CD14-positive monocyte (primary cell): Measurements from ENCODE around the gene COMT. TPM values are rescaled to one million over a fixed set of nuclear protein-coding genes. Genes with fewer than 3 reads are reported as not detected.

ENCODE experiments used
- DNase-seq, 3 donors: peaks; one replicate each; pipeline ENCODE4 v3.0.0-alpha.2; 2011 to 2022
- H2AFZ ChIP-seq: 2 replicates; pipeline ENCODE4 v1.6.0; 2012; ENCODE audit warnings: mild to moderate bottlenecking, low read depth, low read length, inconsistent platforms; ENCODE audit not compliant: insufficient read depth, poor library complexity, severe bottlenecking
- H3K27ac ChIP-seq, 2 donors: 1 replicate in 1 of 2; 2 replicates in 1 of 2; pipeline ENCODE4 v1.5.1; 2012 to 2013; ENCODE audit warnings: low read length in 2 of 2, control low read depth in 1 of 2, inconsistent platforms in 1 of 2, low read depth in 1 of 2, mild to moderate bottlenecking in 1 of 2
- H3K27me3 ChIP-seq, 2 donors: one replicate each; pipeline versions ENCODE4 v1.6.0 to v1.6.1; 2011 to 2013; ENCODE audit warnings: low read length in 2 of 2; ENCODE audit not compliant: control insufficient read depth in 2 of 2, insufficient read depth in 2 of 2
- H3K36me3 ChIP-seq, 2 donors: replicated peaks in 1 of 2; 1 replicate in 1 of 2; 2 replicates in 1 of 2; pipeline versions ENCODE4 v1.5.1 to v1.6.1; 2012 to 2013; ENCODE audit warnings: low read length in 2 of 2, control low read depth in 1 of 2, inconsistent platforms in 1 of 2, mild to moderate bottlenecking in 1 of 2; ENCODE audit not compliant: insufficient read depth in 2 of 2, control insufficient read depth in 1 of 2
- H3K4me1 ChIP-seq, 2 donors: 1 replicate in 1 of 2; 2 replicates in 1 of 2; pipeline versions ENCODE4 v1.5.1 to v1.6.1; 2012 to 2013; ENCODE audit warnings: low read length in 2 of 2, control low read depth in 1 of 2, inconsistent platforms in 1 of 2, mild to moderate bottlenecking in 1 of 2, moderate library complexity in 1 of 2; ENCODE audit not compliant: insufficient read depth in 2 of 2, control insufficient read depth in 1 of 2
- H3K4me2 ChIP-seq: replicated peaks from 2 replicates; pipeline ENCODE3; 2012; ENCODE audit warnings: low read length, moderate library complexity, mild to moderate bottlenecking; ENCODE audit not compliant: poor library complexity, severe bottlenecking; ENCODE audit errors: extremely low read depth
- H3K4me3 ChIP-seq, 3 experiments: fragments of 200-600 bp in 1 of 3; sonication (generic) in 1 of 3; replicated peaks in 1 of 3; 1 replicate in 2 of 3; 2 replicates in 1 of 3; pipeline ENCODE4 v1.5.1; 2011 to 2013; ENCODE audit warnings: low read length in 3 of 3, mild to moderate bottlenecking in 3 of 3, control low read depth in 2 of 3, low read depth in 2 of 3, inconsistent platforms in 1 of 3, moderate library complexity in 1 of 3
- H3K79me2 ChIP-seq: 2 replicates; pipeline ENCODE4 v1.6.0; 2012; ENCODE audit warnings: mild to moderate bottlenecking, control low read depth, inconsistent platforms, low read length, moderate library complexity; ENCODE audit not compliant: insufficient read depth
- H3K9ac ChIP-seq: 2 replicates; pipeline ENCODE4 v1.6.0; 2017; ENCODE audit warnings: low read length, mild to moderate bottlenecking; ENCODE audit not compliant: insufficient read depth, poor library complexity, severe bottlenecking
- H3K9me3 ChIP-seq, 2 donors: replicated peaks in 1 of 2; 1 replicate in 1 of 2; 2 replicates in 1 of 2; pipeline versions ENCODE4 v1.5.1 to v1.6.1; 2012 to 2013; ENCODE audit warnings: low read length in 2 of 2, control low read depth in 1 of 2; ENCODE audit not compliant: control insufficient read depth in 1 of 2, insufficient read depth in 1 of 2
- H4K20me1 ChIP-seq: 2 replicates; pipeline ENCODE4 v1.6.0; 2012; ENCODE audit warnings: mild to moderate bottlenecking, low read length, control low read depth, moderate library complexity; ENCODE audit not compliant: insufficient read depth
- H3K27ac Mint-ChIP-seq, 7 donors: one replicate each; pipeline ENCODE4 v1.8.0; 2020; ENCODE audit warnings: mild to moderate bottlenecking in 7 of 7, mixed read lengths in 7 of 7, moderate library complexity in 6 of 7, inconsistent platforms in 2 of 7
- H3K27me3 Mint-ChIP-seq, 3 donors: one replicate each; pipeline ENCODE4 v1.8.0; 2021 to 2022; ENCODE audit warnings: low read depth in 3 of 3, mild to moderate bottlenecking in 3 of 3, mixed read lengths in 3 of 3, moderate library complexity in 3 of 3, inconsistent platforms in 1 of 3
- H3K36me3 Mint-ChIP-seq, 2 donors: one replicate each; pipeline ENCODE4 v1.8.0; 2020; ENCODE audit warnings: mixed read lengths in 2 of 2, inconsistent platforms in 1 of 2, mild to moderate bottlenecking in 1 of 2
- H3K4me1 Mint-ChIP-seq: one replicate; pipeline ENCODE4 v1.8.0; 2020; ENCODE audit warnings: mild to moderate bottlenecking, mixed read lengths
- H3K4me3 Mint-ChIP-seq, 2 donors: one replicate each; pipeline ENCODE4 v1.8.0; 2020; ENCODE audit warnings: mild to moderate bottlenecking in 2 of 2, mixed read lengths in 2 of 2, moderate library complexity in 1 of 2
- H3K9me3 Mint-ChIP-seq, 7 donors: one replicate each; pipeline ENCODE4 v1.8.0; 2020 to 2022; ENCODE audit warnings: mixed read lengths in 7 of 7, mild to moderate bottlenecking in 6 of 7, moderate library complexity in 6 of 7, inconsistent platforms in 2 of 7
- WGBS: methylation state at CpG from one replicate; pipeline ENCODE4 v1.1.5; 2013; ENCODE audit warnings: missing lambda C conversion rate; ENCODE audit not compliant: insufficient coverage; 5-methylcytosine and 5-hydroxymethylcytosine counted together
- intact Hi-C, 2 donors: fragments of 100-400 bp; cut with micrococcal nuclease; formaldehyde crosslinking; loops; one replicate each; pipeline versions ENCODE4 v1.15.0 to v1.15.1; 2023
- polyA plus RNA-seq, 3 donors: library from polyadenylated mRNA; depleted of rRNA in 1 of 3; unstranded in 2 of 3; stranded (reverse) in 1 of 3; fragments of 300-500 nt in 2 of 3; fragments of >200 nt in 1 of 3; fragmentation: Illumina TruSeq in 2 of 3; gene quantifications; 1 replicate in 2 of 3; 2 replicates in 1 of 3; pipeline ENCODE4 v1.2.3, GENCODE V29; 2012 to 2021
- TF ChIP-seq, protein P1 (sequence below): fragments of 200-600 bp; IDR thresholded peaks from one replicate; pipeline ENCODE4 v1.8.0; 2022; ENCODE audit warnings: antibody characterized with exemption, mild to moderate bottlenecking

The COMT gene
- polyA plus RNA-seq, 3 donors: 314 to 400 (median 329) TPM

DNA sequence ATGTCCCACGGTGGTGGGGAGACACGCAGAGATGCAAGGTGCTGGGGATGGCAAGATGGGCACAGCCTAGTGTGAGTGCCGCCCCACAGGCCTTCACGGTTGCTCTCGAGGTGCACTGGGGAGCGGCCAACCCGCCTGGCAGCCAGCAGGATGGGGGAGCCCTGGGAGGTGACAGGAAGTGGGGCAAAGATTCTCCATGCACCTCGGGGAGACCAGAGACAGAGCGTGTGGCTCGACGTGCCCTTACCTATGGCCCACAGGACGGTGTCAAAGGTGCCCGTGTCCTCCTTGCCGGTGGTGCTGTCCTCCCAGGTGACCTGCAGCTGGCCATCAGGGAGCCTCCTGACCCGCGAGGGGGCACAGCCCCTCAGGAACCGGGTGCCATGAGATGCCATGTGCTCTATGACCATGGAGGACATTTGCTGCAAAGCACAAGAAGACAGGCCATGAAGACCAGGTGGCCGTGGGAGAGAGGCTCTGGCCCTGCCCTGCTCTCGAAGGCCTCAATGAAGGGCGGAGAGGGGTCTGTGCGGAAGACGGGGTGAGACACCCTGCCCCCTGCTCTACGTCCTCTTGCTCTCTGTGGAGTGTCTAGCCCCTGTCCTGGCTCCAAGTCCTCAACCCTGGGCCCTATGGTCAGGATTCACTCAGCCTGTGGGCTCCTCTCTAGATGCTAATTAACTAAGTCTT lies 46.3 kb upstream of the COMT start:
- no peak for DNase-seq
- Mint-ChIP-seq H3K4me1 (peaks cover 19% of the 10 kb centered on the region), H3K36me3 (peaks cover 74 to 91% of the 10 kb centered on the region in 2 donors), H3K4me3 (no peak overlapping the region), H3K27me3 (peaks cover 2 to 8% (median 6%) of the 10 kb centered on the region in 3 donors), H3K9me3 (peaks cover 0 to 2% (median 0%) of the 10 kb centered on the region in 7 donors), H3K27ac (peak overlapping the region in 1 of 7 donors; percentile 52)
- WGBS: 94% methylated on average over 21 of the region's 23 CpGs
- Histone ChIP-seq H3K4me2 (no peak overlapping the region), H3K79me2 (no peaks in the 10 kb centered on the region), H3K27ac (no peak overlapping the region), H3K4me3 (no peak overlapping the region), H3K9me3 (no peaks in the 10 kb centered on the region), H4K20me1 (peaks cover 14% of the 10 kb centered on the region), H3K36me3 (peaks cover 60 to 80% of the 10 kb centered on the region in 2 donors), H3K9ac (no peak overlapping the region), H3K4me1 (peaks cover 14 to 18% of the 10 kb centered on the region in 2 donors), H2AFZ (no peak overlapping the region), H3K27me3 (no peaks in the 10 kb centered on the region)
- TF ChIP-seq, protein P1, sequence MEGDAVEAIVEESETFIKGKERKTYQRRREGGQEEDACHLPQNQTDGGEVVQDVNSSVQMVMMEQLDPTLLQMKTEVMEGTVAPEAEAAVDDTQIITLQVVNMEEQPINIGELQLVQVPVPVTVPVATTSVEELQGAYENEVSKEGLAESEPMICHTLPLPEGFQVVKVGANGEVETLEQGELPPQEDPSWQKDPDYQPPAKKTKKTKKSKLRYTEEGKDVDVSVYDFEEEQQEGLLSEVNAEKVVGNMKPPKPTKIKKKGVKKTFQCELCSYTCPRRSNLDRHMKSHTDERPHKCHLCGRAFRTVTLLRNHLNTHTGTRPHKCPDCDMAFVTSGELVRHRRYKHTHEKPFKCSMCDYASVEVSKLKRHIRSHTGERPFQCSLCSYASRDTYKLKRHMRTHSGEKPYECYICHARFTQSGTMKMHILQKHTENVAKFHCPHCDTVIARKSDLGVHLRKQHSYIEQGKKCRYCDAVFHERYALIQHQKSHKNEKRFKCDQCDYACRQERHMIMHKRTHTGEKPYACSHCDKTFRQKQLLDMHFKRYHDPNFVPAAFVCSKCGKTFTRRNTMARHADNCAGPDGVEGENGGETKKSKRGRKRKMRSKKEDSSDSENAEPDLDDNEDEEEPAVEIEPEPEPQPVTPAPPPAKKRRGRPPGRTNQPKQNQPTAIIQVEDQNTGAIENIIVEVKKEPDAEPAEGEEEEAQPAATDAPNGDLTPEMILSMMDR: no peak
- intact Hi-C loops: no loop called here

DNA sequence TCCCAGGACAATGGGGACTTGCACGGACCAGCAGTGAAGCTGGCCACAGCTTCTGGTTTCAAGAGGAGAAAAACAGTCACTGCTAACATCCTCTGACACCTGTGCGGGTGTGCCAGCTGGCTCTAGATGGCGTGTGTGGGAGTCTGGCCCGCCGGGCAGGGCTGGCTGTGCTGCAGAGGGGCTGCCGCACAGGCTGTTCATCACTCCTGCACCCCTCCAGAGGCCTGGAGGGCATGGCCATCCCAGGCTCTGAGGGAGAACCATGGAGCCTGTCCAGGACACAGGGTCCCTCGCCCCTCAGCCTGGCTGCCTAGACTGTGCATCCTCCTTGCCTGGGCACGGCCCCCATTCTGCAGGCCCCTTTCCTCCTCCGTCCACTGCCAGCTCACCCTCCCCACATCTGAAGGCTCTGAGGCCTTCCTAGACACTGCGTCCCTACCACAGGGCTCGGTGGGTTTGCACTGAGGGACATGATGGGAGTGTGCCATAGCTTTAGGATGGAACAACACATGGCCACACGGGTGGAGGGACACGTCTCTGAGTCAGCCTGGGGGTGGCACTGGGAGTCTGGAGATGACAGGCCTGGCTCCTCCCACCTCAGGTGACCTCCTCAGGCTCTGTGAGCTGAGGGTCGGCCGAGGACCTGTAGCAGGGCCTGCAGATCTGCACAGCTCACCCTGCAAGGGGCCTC lies 44.8 kb upstream of the COMT start:
- H3K4me1 Mint-ChIP-seq: peaks cover 10% of the 10 kb centered on the region
- Histone ChIP-seq H3K4me1 (peaks cover 6 to 8% of the 10 kb centered on the region in 2 donors), H3K4me2 (no peak overlapping the region), H3K27me3 (no peaks in the 10 kb centered on the region), H3K9me3 (no peaks in the 10 kb centered on the region), H4K20me1 (peaks cover 6% of the 10 kb centered on the region), H3K9ac (no peak overlapping the region), H3K4me3 (no peak overlapping the region), H3K27ac (no peak overlapping the region), H3K79me2 (no peaks in the 10 kb centered on the region), H3K36me3 (peaks cover 67 to 90% of the 10 kb centered on the region in 2 donors), H2AFZ (no peak overlapping the region)
- H3K36me3 Mint-ChIP-seq: peaks cover 74 to 90% of the 10 kb centered on the region in 2 donors
- H3K4me3 Mint-ChIP-seq: no peak overlapping the region
- no peak for DNase-seq
- TF ChIP-seq, protein P1: no peak
- intact Hi-C loops: no loop called here
- 89% methylated on average over 11 of the region's 15 CpGs for WGBS
- H3K27ac Mint-ChIP-seq: no peak overlapping the region
- peaks cover 0 to 2% (median 0%) of the 10 kb centered on the region in 7 donors for H3K9me3 Mint-ChIP-seq
- peaks cover 2 to 7% (median 6%) of the 10 kb centered on the region in 3 donors for H3K27me3 Mint-ChIP-seq
